Gastroesophageal sphincter (tissue), 3 donors: ENCODE data around the gene DPH6.

Experiments used
- POLR2A ChIP-seq, 2 donors: fragments of 450-650 bp; IDR thresholded peaks; one replicate each; pipeline ENCODE4 v1.6.1; 2017; ENCODE audit warnings: antibody characterized with exemption in 2 of 2, mild to moderate bottlenecking in 2 of 2, moderate library complexity in 1 of 2
- POLR2AphosphoS5 ChIP-seq: sonication (generic); formaldehyde crosslinking; IDR thresholded peaks from one replicate; pipeline ENCODE4 v1.6.1; 2017; ENCODE audit warnings: antibody characterized with exemption
- TF ChIP-seq, protein P1 (sequence below), 4 experiments: fragments of 200-600 bp in 2 of 4; fragments of 450-650 bp in 2 of 4; sonication (generic) in 1 of 4; IDR thresholded peaks; one replicate each; pipeline ENCODE4 v1.5.1; 2017 to 2019; ENCODE audit warnings: antibody characterized with exemption in 4 of 4, mild to moderate bottlenecking in 2 of 4, moderate library complexity in 2 of 4

GRCh38 chr15:35535365-35535916 is 10.5 kb downstream of the DPH6 start:
- no peak for TF ChIP-seq POLR2A (IDR thresholded peaks at IDR 0.05)
- TF ChIP-seq, protein P1, sequence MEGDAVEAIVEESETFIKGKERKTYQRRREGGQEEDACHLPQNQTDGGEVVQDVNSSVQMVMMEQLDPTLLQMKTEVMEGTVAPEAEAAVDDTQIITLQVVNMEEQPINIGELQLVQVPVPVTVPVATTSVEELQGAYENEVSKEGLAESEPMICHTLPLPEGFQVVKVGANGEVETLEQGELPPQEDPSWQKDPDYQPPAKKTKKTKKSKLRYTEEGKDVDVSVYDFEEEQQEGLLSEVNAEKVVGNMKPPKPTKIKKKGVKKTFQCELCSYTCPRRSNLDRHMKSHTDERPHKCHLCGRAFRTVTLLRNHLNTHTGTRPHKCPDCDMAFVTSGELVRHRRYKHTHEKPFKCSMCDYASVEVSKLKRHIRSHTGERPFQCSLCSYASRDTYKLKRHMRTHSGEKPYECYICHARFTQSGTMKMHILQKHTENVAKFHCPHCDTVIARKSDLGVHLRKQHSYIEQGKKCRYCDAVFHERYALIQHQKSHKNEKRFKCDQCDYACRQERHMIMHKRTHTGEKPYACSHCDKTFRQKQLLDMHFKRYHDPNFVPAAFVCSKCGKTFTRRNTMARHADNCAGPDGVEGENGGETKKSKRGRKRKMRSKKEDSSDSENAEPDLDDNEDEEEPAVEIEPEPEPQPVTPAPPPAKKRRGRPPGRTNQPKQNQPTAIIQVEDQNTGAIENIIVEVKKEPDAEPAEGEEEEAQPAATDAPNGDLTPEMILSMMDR (IDR thresholded peaks at IDR 0.05), result no peak
- no peak for TF ChIP-seq POLR2AphosphoS5
